Endodermal cell (in vitro differentiated cells): ENCODE data around the gene DRICH1. TPM values are rescaled to one million over a fixed set of nuclear protein-coding genes. Genes with fewer than 3 reads are reported as not detected.
"Not testable (repeated sequence)": the region's sequence is repeated elsewhere in the genome, so short reads cannot be mapped to it uniquely, and the experiment has no call there.

Source experiments
- DNase-seq: peaks from one replicate; pipeline ENCODE4 v3.0.0-alpha.2; 2017
- H3K27ac ChIP-seq: 2 replicates; pipeline ENCODE4 v1.5.1; 2013; ENCODE audit warnings: mild to moderate bottlenecking, low read depth, low read length, moderate library complexity
- H3K27me3 ChIP-seq: 2 replicates; pipeline ENCODE4 v1.6.1; 2013; ENCODE audit warnings: mild to moderate bottlenecking, low read length, moderate library complexity; ENCODE audit not compliant: insufficient read depth, control insufficient read depth, poor library complexity, severe bottlenecking
- H3K36me3 ChIP-seq: 2 replicates; pipeline ENCODE4 v1.7.0; 2013; ENCODE audit warnings: mild to moderate bottlenecking, low read length, moderate library complexity; ENCODE audit not compliant: control insufficient read depth, insufficient read depth
- H3K4me1 ChIP-seq: one replicate; pipeline ENCODE4 v1.7.0; 2013; ENCODE audit warnings: low read length; ENCODE audit not compliant: control insufficient read depth, insufficient read depth
- H3K4me3 ChIP-seq: 2 replicates; pipeline ENCODE4 v1.5.1; 2013; ENCODE audit warnings: mild to moderate bottlenecking, low read length, moderate library complexity
- H3K9ac ChIP-seq: 2 replicates; pipeline ENCODE4 v1.6.1; 2013; ENCODE audit warnings: mild to moderate bottlenecking, low read length, moderate library complexity; ENCODE audit not compliant: poor library complexity, severe bottlenecking; ENCODE audit errors: extremely low read depth
- H3K9me3 ChIP-seq: 2 replicates; pipeline ENCODE4 v1.6.1; 2013; ENCODE audit warnings: mild to moderate bottlenecking, low read length, moderate library complexity; ENCODE audit not compliant: control insufficient read depth
- H3K27ac Mint-ChIP-seq: 2 replicates; pipeline ENCODE4 v1.8.0; 2020; ENCODE audit warnings: mixed read lengths
- H3K27me3 Mint-ChIP-seq: 2 replicates; pipeline ENCODE4 v1.8.0; 2021; ENCODE audit warnings: mild to moderate bottlenecking, mixed read lengths; ENCODE audit not compliant: insufficient read depth
- H3K36me3 Mint-ChIP-seq: 2 replicates; pipeline ENCODE4 v1.8.0; 2020; ENCODE audit warnings: low read depth, mixed read lengths
- H3K4me1 Mint-ChIP-seq: 2 replicates; pipeline ENCODE4 v1.8.0; 2020; ENCODE audit warnings: mixed read lengths
- H3K4me3 Mint-ChIP-seq: 2 replicates; pipeline ENCODE4 v1.8.0; 2020; ENCODE audit warnings: mild to moderate bottlenecking, moderate library complexity, mixed read lengths
- H3K9me3 Mint-ChIP-seq: 2 replicates; pipeline ENCODE4 v1.8.0; 2020; ENCODE audit warnings: mild to moderate bottlenecking, mixed read lengths
- WGBS, 2 experiments: methylation state at CpG; one replicate each; pipeline versions ENCODE4 v1.1.5 to v1.1.7; 2013; ENCODE audit warnings: missing lambda C conversion rate in 2 of 2, mixed read lengths in 1 of 2; ENCODE audit not compliant: insufficient coverage in 1 of 2, insufficient read length in 1 of 2; 5-methylcytosine and 5-hydroxymethylcytosine counted together
- total RNA-seq, 2 donors: library from RNA; stranded (reverse); fragmentation: NEBNext Ultra II Directional in 1 of 2; extraction: Animal tissue kit (Norgen Biotek cat#: 25700) in 1 of 2; gene quantifications; 2 replicates in 1 of 2; 3 replicates in 1 of 2; pipeline ENCODE4 v1.2.1, GENCODE V29; 2021
- TF ChIP-seq, protein P1 (sequence below): fragments of 200-600 bp; sonication (generic); conservative IDR thresholded peaks from 2 replicates; pipeline ENCODE4 v1.5.0; 2021; ENCODE audit warnings: antibody characterized with exemption, mild to moderate bottlenecking

Gene DRICH1
- total RNA-seq, 2 donors from 2014 or later: 0.24 TPM; not detected in 1

DNA sequence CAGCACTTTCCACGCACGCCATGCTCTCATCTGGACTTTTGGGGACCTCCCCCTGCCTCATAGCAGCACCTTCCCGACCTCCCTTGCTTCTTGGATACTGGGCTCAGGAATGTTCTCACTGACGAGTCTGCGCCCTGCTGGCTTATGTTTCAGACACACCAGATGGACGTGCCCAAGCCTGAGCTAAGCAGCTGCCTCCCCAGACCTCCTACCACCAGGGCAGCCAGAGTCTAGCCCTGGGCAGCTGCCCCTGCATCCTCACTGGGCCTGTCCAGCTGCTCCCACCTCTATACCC, 45.5 kb upstream of the DRICH1 start:
- H3K4me3 Mint-ChIP-seq: no peak overlapping the region
- Histone ChIP-seq H3K4me1 (peaks cover 12% of the 10 kb centered on the region), H3K9me3 (no peaks in the 10 kb centered on the region), H3K27ac (no peak overlapping the region), H3K4me3 (no peak overlapping the region), H3K36me3 (no peaks in the 10 kb centered on the region), H3K27me3 (no peaks in the 10 kb centered on the region), H3K9ac (no peak overlapping the region)
- H3K9me3 Mint-ChIP-seq: no peaks in the 10 kb centered on the region
- TF ChIP-seq, protein P1, sequence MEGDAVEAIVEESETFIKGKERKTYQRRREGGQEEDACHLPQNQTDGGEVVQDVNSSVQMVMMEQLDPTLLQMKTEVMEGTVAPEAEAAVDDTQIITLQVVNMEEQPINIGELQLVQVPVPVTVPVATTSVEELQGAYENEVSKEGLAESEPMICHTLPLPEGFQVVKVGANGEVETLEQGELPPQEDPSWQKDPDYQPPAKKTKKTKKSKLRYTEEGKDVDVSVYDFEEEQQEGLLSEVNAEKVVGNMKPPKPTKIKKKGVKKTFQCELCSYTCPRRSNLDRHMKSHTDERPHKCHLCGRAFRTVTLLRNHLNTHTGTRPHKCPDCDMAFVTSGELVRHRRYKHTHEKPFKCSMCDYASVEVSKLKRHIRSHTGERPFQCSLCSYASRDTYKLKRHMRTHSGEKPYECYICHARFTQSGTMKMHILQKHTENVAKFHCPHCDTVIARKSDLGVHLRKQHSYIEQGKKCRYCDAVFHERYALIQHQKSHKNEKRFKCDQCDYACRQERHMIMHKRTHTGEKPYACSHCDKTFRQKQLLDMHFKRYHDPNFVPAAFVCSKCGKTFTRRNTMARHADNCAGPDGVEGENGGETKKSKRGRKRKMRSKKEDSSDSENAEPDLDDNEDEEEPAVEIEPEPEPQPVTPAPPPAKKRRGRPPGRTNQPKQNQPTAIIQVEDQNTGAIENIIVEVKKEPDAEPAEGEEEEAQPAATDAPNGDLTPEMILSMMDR: no peak
- no peaks in the 10 kb centered on the region for H3K27me3 Mint-ChIP-seq
- 81 to 88% methylated on average over 4 to 6 of the region's 6 CpGs for WGBS, 2 experiments
- peaks cover 16% of the 10 kb centered on the region for H3K36me3 Mint-ChIP-seq
- peaks cover 26% of the 10 kb centered on the region for H3K4me1 Mint-ChIP-seq
- H3K27ac Mint-ChIP-seq: peak overlapping the region; percentile 49
- no peak for DNase-seq

DNA sequence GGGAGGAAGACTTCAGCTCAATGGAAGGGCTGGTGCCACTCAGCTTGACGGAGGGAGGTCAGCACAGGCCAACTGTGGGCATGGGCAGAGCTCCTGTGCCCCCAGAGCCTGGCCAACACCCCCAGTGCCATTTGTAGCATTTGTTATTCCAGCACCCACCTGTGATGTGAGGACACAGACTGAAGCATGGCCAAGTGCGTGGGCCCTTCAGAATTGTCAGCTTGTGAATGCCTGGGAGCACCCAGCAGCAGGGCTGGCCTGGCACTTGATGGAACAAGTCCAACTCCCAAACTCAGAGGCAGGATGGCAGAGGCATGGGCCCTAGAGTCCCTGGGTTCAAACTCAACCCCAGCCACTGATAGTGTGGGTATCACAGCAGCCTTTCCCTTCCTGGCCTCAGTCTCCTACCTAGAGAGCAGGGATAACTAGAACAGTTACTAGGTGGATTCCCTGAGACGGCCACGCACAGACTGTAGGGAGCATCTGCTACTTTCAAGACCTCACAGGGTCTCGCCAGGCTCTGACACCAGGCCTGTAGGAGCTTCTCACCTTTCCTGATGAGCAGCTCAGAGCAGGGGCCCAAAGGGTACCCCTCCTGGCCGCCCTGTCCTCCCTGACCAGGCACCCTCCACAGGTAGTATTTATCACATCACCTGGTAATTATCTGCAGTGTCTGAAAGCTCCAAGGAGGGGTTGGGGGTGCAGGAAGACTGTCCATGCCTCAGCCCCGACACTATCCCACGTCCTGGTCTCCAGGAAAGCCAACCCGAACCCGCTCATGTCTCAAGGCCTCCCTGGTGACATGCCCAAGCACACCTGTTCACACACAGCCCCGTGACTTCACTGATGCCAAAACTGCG, 45.0 kb upstream of the DRICH1 start:
- H3K27ac ChIP-seq, DNase-seq, H3K9ac ChIP-seq, H3K9me3 Mint-ChIP-seq, H3K27me3 ChIP-seq, H3K4me3 Mint-ChIP-seq, H3K27me3 Mint-ChIP-seq, H3K9me3 ChIP-seq, H3K36me3 ChIP-seq, H3K4me3 ChIP-seq: not testable (repeated sequence)
- Mint-ChIP-seq H3K36me3 (peaks cover 13% of the 10 kb centered on the region), H3K27ac (peak overlapping the region; percentile 49), H3K4me1 (peaks cover 27% of the 10 kb centered on the region)
- peaks cover 16% of the 10 kb centered on the region for H3K4me1 ChIP-seq
- 88 to 95% methylated on average over 6 to 12 of the region's 12 CpGs for WGBS, 2 experiments

DNA sequence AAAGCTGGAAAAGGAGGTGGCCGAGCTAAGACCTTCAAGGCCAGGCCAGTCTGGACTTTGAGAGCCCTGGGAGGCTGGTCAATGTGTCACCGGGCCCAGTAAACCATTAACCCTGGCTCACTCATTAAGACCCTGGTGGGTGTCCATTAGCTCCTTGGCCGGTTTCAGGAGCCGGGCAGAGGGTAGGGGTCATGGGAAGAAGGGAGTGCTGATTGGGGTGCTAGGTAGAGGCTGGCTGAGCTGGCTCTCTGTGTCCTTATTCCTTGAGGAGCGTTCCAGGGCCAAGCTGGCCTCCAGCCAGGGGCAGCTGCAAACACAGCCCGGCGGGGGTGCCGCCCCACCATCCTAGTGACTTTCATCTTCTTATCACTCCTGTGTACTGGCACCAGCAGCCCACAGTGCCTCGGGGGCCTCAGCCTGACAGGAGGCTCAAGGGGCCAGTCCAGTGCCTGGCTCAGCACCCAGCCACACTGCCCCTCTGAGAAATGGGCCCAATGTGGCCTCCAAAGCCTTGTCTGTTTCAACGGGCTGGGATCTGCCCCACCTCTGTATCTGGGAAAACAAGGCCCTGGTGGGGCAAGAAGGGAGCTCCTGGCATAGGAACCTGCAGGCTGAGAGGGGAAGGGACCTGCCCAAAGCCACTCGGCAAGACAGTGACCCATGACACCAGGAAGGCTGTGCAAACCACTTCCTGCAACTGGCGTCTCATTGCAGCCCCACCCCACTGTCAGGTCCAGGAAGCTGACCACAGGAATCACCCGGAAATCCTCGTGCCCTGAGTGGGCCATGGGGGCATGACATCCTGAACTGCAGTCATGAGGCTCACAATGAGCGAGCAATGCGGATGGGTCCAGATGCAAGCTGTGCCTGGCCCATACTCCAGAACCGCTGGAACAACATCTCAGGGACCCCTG, 43.6 kb upstream of the DRICH1 start:
- TF ChIP-seq, protein P1: no peak
- H3K4me1 Mint-ChIP-seq: peaks cover 27% of the 10 kb centered on the region
- no peak overlapping the region for H3K4me3 Mint-ChIP-seq
- peaks cover 5% of the 10 kb centered on the region for H3K36me3 Mint-ChIP-seq
- no peaks in the 10 kb centered on the region for H3K27me3 Mint-ChIP-seq
- DNase-seq: no peak
- no peaks in the 10 kb centered on the region for H3K9me3 ChIP-seq
- H3K9me3 Mint-ChIP-seq: no peaks in the 10 kb centered on the region
- no peak overlapping the region for H3K27ac ChIP-seq
- no peak overlapping the region for H3K9ac ChIP-seq
- H3K27me3 ChIP-seq: no peaks in the 10 kb centered on the region
- no peak overlapping the region for H3K4me3 ChIP-seq
- H3K27ac Mint-ChIP-seq: no peak overlapping the region
- 91 to 94% methylated on average over 12 to 17 of the region's 17 CpGs for WGBS, 2 experiments
- no peaks in the 10 kb centered on the region for H3K36me3 ChIP-seq
- peaks cover 16% of the 10 kb centered on the region for H3K4me1 ChIP-seq

DNA sequence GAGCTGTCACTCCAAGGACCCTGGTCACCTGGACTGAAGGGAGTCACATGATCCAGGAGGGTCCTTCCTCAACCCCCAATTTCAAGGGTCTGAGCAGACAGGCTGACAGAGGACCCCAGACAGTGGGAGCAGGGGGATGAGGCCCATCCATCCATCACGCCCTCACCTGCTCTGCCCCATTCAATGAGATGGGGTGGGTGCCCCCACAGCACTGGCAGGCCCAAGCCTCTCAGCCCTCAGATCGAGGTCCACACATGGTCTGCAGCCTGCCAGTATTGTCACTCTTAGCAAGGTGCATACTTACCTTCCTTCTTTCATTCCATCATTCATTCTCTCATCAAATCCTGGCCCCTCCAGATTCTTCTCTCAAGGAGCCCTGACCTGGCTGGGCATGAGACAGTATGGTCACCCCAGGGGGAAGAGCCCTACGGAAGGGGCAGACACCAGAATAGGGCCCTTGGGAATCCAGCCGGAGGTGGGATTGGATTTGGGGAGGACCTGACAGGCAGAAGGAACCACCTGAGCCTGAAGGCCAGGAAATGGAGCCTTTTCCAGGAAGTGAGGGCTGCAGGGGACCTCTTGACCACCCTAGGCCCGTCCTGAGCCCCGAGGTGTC, 42.9 kb upstream of the DRICH1 start:
- H3K9me3 Mint-ChIP-seq, H3K27me3 ChIP-seq, H3K27me3 Mint-ChIP-seq, H3K36me3 ChIP-seq, H3K27ac ChIP-seq, H3K4me3 Mint-ChIP-seq, H3K27ac Mint-ChIP-seq, H3K9ac ChIP-seq, H3K4me3 ChIP-seq, H3K36me3 Mint-ChIP-seq, DNase-seq, H3K9me3 ChIP-seq: not testable (repeated sequence)
- 94 to 95% methylated on average over 2 to 6 of the region's 6 CpGs for WGBS, 2 experiments
- peaks cover 27% of the 10 kb centered on the region for H3K4me1 Mint-ChIP-seq
- H3K4me1 ChIP-seq: peaks cover 16% of the 10 kb centered on the region
